ENCODE data around the gene EIF3B. TPM values are rescaled to one million over a fixed set of nuclear protein-coding genes. Genes with fewer than 3 reads are reported as not detected.

EIF3B gene
- total RNA-seq, 4 donors from 2014 or later = 76.8 to 151 (median 102) TPM

- no peak for TF ChIP-seq CTCF (IDR thresholded peaks at IDR 0.05; ENCODE audit: low read depth)
Observed at GRCh38 chr7:2354939-2355704, 495 bp downstream of the EIF3B start.

GRCh38 chr7:2355705-2356008, 1.0 kb downstream of the EIF3B start:
- TF ChIP-seq CTCF (IDR thresholded peaks at IDR 0.05; ENCODE audit: low read depth) = no peak

- TF ChIP-seq CTCF (IDR thresholded peaks at IDR 0.05; ENCODE audit: low read depth) = no peak
Observed at GRCh38 chr7:2357165-2357564, 2.5 kb downstream of the EIF3B start.

GRCh38 chr7:2357571-2357970, 2.9 kb downstream of the EIF3B start:
- no peak for TF ChIP-seq CTCF (IDR thresholded peaks at IDR 0.05; ENCODE audit: low read depth)

- no peak for TF ChIP-seq CTCF (IDR thresholded peaks at IDR 0.05; ENCODE audit: low read depth)
Observed at GRCh38 chr7:2358968-2359527, 4.4 kb downstream of the EIF3B start.

- no peak for TF ChIP-seq CTCF (IDR thresholded peaks at IDR 0.05; ENCODE audit: low read depth)
Observed at GRCh38 chr7:2359610-2360009, 5.0 kb downstream of the EIF3B start.

GRCh38 chr7:2360796-2361195, 6.2 kb downstream of the EIF3B start:
- no peak for TF ChIP-seq CTCF (IDR thresholded peaks at IDR 0.05; ENCODE audit: low read depth)
